CMK (cell line): ENCODE data around the gene TNFRSF1B.

Experiments
- DNase-seq: peaks from one replicate; pipeline ENCODE4 v3.0.0-alpha.2; 2010; ENCODE audit warnings: low read depth

Gene TNFRSF1B

DNA sequence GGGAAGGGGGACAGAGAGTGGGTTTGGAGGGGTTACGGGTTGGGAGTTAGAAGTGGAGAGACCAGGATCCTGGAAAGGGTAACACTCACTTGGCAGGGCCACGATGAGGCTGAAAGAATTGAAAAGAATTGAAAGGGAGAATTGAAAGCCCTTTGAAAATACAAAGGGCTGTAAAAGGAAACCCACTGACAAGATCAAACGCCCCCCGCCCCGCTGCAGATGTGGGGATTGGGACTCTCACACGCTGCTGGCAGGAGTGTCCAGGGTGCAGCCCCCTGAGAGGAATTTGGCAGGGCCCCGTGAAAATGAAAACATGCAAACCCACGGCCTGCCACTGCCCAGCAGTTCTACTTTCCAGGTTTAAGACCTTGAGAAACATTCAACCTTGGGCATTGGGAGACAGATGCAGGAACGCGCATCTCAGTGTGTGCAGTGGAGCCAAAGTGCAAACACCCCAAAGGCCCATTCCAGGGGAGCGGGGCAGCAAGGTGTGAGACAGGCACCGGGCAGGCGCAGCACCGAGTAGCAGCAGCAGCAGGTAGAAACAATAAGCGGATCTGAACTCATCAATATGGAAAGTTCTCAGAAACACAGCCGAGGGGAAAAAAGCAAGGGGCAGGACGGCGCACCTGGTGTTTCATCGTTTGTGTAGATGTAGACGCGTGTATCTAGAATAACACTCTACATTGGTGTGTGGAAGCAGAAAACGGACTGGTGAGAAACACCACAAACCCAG, 8.3 kb upstream of the TNFRSF1B start:
- DNase-seq = no peak

DNA sequence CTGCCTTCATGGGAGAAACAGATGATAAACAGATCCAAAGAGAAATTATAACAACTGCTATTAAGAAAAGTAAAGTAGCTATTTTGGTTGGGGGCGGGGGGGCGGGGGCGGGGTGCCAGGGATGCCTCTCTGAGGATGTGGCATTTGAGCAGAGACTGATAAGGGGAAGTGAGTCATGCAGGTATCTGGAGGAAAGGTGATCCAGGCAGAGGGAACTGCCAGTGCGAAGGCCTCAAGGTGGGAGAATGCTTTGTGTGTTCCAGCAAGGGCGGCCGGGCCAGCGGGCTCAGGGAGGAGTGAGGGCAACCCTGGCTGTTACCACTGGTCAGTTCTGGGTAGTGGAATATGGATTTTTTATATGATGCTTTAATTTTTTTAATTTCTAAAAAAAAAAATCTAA, 7.0 kb upstream of the TNFRSF1B start:
- DNase-seq = no peak

DNA sequence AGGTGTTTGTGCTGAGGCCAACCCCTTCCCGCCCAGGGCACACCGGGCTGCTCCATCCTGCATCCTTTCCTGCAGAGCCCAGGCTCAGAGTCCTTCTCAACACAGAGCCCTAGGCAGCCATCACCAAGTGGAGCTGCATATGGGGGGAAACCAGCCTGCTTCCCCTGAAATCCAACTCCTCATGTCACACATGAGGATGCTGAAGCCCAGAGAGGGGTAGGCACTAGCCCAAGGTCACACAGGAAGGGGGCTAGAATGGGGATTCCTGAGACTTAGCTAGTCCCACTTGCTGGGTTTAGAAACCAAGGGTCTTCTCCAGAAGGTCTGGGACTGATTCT, 5.5 kb upstream of the TNFRSF1B start:
- DNase-seq = no peak

DNA sequence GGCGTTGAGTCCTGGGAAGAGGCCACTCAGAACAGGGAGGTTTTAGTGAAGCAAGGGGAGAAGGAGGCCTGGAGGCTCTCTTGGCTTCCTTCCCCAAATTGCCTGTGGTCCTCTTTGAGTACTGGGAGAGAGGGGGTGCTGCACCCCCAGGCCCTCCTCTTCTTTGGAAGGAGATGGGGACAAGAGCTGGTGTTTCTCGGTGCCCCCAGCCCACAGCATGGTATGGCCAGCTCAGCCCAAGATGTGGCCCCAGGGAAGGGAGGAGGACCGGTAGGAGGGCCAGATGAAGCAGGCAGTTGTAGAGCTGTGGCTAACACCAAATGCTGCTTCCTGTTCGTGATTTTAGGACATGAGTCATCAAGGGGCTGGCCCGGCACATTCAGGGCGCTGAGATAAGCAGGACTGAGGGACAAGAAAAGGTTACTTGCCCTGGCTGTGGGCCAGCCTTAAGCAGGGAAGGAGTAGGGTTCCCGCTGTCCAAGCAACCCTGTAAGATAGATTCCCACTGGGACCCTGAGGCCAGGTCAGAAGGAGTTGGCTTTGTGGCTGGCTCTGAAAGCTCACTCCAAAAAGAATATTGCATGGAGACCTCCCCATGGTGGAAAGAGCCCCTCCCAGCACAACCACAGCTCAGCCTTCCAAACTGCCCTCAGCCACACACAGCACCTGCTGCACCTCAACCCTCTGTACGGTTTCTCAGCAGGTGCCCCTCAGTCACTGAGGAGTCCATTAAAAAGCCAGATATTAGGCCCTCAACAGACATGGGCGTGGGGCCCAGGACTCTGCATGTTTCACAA, 4.9 kb upstream of the TNFRSF1B start:
- DNase-seq = peak; percentile 91

DNA sequence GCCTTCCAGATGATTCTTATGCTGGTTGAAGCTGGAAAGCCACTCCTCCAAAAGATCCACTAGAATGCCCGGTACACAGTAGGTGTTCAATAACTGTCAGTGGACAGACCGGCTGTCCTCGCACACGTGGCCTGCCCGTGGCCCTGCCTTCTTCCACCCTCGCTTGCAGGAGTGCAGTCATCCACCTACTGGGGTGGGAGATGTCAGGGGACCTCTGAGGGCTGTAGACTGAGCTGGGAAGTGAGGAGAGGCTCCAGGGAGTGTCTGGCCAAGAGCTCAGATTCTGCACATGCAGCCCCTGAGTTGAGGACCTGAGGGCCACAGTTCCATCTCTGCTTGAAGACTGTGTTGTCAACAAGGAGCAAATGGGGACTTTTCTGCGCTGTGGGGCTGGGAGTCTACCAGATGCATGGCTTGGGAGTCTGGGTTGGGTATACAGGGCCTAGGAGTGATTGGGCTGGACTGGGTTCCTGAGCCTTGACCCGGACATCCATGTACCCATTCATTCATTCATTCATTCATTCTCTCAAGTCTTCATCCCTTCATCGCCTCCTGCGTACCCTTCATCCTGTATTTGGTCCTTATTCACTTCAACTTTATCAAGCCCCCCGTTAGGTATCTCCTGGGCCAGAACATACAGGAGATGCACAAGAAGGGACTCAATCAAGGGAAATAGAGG, 4.2 kb upstream of the TNFRSF1B start:
- DNase-seq = no peak

DNA sequence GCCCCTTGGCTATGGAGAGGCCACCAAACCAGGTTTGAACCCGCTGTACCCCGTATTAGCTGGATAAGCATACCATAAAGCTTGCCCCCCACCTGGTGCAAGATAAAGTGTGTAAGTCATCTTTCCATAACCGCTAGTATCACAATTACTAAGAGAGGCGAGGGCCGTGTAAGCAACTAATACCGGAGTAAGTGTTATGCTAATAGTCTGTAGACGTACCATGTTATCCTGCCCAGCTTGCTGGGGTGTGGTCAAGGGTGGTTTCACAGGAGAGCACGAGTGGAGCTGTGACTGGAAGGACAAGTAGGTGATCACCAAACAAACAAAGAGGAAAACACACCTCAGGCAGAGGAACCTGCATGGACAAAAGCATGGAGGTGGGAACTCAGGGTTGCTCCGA, 3.6 kb upstream of the TNFRSF1B start:
- DNase-seq = no peak

DNA sequence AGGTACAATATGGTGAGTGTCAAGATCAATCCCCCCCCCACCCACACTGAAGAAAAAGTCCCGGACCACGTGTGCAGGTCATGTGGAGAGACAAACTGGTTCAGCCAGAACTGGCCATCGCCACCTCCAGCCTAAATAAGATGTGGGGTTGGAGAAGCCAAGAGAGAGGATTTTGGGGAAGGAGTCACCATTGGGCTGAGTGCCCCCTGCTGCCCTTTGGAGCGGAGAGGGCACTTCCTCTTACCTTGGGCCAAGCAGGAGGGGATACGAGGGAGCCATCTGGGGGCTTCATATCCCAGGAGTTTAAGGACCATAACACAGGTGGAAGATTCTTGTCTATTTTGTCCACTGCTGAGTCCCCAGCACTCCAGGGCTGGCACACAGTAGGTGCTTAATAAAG, 2.6 kb upstream of the TNFRSF1B start:
- no peak for DNase-seq

DNA sequence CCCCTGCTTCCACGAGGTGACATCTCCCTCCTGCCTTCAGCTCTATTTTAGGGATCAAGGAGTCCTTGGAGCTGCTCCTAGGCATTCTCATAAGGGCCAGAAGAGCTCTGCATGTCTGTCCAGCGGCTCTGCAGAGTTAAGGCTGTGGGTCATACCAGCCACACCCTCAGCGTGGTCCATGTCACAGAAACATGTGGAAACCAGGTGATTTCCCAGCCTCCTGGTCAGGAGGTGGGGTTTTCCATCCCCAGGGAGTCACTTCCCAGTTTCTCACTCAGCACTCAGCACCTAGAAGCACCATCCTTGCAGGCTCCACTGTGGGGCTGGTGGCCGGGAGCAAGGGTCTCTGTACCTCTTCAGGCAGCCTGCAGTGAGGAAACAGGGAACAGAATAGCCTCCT, 1.4 kb upstream of the TNFRSF1B start:
- DNase-seq = no peak

DNA sequence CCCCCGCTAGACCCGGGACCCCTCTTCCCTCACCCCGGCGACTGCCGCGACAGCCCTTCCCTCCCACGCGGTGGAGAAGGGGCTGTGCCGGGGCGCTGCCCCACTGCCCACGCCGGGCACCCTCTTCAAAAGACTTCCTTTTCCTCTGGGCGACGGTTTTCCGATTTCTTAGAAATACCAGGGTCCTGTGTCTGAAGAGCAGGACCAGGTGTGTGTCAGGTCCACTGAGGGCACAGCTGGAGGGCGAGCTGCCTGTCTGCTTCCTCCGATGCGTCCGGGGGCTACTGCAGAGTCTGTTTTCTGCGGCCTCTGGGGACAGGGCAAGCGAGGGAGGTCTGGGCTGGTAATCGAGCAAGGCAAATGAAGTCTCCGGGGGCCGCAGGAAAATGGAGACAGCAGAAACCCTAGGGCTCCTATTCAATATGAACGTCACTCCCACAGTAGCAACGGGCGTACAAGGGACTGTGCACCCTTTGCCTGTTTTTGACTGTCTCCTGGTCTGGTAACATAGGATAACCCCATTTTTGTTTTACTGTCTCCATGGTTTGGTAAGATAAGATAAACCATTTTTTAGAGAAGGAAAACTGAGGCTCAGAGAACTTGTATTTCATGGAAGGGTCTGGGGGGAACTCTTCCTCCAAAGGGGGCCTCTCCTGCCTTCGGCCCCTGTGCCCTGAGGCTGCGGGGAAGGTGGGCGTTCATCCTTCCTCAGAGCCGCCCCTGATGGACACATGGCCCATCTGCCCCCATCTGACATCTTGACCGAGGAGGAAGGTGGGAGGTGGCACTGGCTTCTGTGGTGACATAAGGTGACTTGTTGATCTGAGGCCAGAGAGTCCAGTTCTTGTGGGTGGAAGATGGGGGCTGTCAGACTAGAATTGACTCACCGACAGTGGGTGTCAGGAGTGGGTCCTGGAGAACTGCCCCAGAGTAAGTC, 970 bp downstream of the TNFRSF1B start:
- peak; percentile 90 for DNase-seq

DNA sequence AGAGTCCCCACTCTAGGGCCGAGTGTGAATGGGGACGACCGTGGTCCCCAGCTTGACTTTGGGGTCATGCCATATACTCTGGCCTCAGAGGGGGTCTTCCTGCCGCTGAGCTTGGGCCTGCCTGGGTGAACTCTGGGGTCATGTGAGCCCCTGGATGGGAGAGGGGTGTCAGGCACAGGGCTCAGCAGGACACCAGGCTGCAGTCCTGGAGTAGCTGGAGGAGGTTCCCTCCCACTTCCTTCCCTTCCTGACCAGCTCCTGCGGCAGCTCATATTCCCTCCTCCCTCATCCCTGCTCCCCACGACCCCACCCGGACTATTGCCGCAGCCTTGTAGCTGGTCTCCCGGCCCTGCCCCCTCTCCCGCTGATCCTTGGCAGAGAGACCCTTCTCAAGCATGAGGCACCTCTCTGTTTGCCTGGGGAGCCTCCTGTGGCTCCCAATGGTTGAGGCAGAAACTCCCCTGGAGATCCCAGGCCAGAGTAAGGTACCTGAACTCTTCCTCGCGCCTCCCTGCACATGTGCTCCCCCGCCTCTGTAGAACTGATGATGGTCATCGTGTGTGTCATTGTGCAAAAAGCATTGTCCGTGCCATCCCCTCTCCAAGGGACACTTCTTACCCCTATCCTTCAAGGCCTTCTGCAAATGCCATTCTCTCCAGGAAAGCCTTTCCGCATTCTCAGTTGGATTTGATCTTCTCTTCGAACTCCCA, 1.8 kb downstream of the TNFRSF1B start:
- no peak for DNase-seq

DNA sequence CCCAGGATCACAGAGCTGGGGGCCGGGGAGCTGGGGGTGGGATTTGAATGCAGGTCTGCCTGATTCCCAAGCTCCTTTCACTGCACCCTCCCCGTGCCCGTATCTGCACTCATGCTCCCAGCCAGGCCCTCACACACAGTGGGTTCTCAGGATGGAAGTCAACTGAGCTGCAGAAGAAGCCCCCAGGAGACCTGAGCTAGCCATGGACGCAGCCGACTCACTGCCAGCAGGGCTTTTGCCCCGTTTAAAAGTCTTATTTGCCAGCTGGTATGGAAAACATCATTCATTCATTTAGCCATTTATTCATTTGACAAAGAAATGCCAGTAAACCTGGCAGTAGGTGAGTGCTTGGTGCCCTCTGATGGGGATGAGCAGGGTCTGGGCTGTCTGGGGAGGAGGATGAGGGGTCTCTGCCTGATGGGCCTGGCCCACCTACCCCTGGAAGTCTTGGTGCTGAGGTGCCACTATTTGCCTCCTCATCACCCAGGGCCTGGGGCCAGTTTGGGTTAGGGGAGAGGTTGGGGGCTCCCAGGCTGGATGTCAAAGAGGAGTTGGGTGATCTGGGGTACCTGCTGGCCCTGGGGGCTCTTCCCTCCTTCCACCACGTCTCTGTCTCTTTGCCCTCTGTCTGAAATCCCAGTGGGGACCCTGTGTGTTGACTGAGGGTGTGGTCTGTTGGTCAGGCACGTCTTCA, 2.8 kb downstream of the TNFRSF1B start:
- DNase-seq = no peak

DNA sequence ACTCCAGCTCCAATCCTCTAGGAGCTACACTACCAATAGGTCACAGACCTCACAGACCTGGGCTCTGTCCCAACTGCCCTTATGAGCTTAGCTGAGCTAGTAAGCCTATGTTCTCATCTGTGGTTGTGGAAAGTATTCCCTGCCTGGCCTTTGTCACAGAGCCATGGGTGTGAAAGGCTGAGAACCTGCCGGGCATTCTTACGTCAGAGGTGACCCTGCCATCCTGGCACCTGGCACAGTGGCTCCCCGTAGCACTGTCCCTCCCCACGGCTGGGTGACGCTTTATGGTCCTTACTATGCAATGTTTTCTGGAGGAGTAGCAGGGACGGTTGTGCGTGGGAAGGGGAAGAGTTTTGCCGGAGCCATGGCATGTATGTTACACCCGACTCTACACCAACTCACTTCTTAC, 3.5 kb downstream of the TNFRSF1B start:
- DNase-seq = no peak

DNA sequence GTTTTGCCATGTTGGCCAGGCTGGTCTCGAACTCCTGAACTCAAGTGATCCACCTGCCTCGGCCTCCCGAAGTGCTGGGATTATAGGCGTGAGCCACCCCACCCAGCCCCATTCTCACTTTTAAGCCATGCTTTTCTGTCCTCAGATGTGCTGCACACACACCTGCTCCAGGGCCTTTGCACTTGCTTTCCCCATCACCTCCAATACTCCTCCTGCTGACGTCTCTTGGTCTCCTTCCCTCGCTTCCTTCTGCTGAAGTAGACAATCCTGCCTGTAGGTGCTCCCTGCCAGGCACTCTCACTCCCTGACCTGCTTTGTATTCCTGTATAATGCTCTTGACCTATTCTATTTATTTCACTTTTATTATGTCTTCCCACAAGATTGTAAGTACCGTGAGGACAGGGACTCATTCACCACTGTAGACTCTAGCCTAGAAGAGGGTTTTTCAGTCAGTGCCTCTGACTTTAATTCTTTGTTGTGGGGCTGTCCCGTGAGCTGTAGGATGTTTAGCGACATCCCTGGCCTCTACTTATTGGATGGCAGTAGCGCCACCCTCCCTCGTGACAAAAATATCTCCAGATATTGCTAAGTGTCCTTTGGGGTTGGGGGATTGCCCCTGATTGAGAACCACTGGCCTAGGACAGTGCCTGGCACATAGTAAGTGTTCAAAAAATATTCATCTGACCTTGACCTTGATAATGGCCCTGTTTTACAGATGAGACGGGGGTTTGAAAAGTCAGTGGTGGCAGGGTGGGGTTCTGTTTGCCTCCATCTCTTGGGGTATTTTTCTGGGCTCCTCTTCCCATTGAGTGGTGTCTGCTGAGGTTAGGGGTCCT, 4.6 kb downstream of the TNFRSF1B start:
- DNase-seq = no peak

DNA sequence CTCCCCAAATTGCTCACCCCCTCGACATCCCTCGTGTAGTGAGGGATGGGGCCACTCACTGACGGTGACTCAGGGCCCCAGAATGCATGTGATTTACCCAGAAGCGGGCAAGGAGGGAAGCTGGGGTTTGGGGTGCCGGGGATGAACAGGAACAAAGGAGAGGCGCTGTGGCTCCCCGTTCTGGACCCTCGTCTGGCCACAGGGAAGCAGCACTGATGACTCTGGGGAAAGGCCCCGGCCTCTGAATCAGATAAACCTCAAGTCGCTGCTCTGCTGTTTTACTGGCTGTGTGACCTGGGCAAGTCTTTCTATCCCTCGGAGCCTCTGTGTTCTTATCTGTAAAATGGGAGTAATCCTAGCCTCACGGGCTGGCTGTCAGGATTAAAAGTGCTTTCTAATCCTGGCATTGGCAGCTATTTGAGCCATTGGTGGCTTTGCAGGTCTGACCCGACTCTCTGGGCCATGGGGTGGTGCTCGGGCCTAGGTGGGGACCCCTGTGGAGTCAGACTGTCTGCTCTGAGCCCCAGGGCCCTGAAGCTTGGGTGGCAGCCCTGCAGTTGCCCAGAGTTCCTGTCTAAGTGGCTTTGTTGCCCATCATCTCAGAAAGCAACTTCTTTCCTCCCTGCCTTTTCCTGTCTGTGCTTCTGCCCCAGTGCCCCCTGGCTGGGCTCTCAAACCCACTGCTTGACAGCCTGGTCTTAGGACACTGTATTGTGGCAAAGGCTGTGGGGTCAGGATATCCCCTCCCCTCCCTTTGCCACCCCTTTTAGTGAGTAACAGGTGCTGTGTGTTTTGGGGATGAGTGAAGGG, 5.5 kb downstream of the TNFRSF1B start:
- no peak for DNase-seq

DNA sequence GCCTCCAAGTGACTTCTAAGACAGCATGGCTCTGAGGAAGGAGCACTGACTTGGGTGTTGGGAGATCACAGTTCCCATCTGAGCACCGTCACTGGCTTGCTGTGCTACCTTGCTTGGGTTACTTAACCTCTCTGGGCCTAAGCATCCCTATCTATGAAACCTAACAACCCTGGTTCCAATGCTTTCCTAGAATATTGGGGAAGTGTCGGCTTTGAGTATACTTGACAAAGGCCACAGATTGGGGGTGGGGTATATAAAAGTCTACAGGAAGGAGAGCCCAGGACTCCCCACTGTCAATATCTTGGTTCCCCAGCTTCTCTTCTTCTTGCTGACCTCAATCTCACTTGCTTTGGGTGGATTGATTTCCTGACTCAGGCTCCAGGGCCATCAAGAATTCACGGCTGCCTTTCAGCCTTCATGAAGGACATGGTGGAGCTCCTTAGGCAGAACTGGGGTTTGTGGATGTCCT, 6.3 kb downstream of the TNFRSF1B start:
- DNase-seq = no peak

DNA sequence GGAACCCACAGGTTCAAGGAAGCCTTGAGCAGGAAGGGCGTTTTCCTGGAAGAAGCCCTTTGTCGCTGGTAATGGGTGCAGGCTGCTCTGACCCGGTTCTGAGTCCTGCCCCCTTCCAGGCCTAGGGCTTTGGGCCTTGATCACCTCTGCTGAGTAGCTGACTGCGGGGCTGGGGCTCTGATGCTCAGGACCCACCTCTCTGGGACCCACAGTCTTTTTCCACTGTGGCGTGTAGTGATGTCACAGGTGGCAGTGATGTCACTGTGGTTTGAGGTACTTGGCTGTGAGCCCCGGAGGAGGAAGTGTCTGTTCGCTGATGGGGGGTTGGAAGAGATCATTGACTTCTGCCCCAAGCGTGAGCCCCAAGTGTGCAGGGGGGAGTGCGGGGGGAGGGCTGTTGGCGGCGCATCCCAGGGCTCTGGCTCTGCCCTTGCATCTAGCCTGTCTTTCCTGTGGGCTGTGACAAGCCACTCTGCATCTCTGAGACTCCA, 6.9 kb downstream of the TNFRSF1B start:
- no peak for DNase-seq

DNA sequence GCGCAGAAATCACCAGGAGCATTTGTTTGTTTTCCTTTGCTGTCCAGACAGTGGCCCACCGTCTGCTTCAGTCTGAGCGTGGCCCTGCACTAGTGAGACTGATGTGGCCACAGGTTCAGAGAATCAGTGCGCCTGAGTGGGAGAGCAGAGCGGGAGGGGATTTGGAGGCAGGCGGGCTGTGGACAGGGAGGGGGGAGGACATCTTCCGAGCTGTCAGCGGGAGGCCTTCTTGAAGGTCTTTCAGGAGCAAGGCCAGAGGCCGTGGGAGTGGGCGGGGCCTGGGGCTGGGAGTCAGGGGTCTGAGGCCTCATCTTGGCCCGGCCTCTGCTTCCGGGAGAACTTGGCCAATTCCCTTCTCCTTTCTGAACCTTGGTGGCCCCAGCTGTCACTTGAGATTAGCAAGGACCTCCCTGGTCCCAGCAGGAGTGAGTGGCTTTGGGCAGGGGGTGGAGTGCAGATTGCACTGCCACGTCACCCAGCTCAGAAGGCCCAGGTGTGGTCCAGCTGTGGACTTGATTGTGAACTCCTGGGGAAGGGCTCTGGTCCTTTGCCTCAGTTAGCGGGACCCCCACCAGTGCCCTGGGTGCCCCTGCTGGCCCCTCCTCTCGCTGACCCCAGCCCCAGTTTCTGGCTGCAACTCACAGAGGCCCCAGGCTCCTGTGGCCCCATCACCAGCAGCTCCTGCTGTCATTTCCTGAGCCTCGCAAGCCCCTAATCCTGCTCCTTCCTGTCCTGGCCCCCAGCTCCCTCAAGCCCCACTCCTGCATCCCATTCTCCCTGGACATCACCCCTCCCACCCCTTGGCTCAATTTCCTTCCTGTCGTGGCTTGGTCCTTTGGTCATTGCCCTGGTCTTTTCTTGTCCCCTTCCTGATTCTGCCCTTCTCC, 8.4 kb downstream of the TNFRSF1B start:
- DNase-seq = peak; percentile 85
